SU-DHL-6 (cell line): Measurements from ENCODE around the gene SLF2.

Experiments
- H2AFZ ChIP-seq: fragments of 200-600 bp; sonication (generic); 2 replicates; pipeline ENCODE4 v1.6.1; 2014; ENCODE audit warnings: low read depth, mild to moderate bottlenecking, moderate library complexity, mixed read lengths, antibody characterized with exemption, low read length; ENCODE audit not compliant: severe bottlenecking
- H3F3A ChIP-seq: fragments of 200-600 bp; shearing (Covaris generic); 2 replicates; pipeline ENCODE4 v1.6.0; 2016; ENCODE audit warnings: antibody characterized with exemption, mild to moderate bottlenecking; ENCODE audit not compliant: insufficient read depth
- H3K27ac ChIP-seq: fragments of 200-600 bp; sonication (generic); 2 replicates; pipeline ENCODE4 v1.5.1; 2016; ENCODE audit warnings: low read depth, mild to moderate bottlenecking, low read length, moderate library complexity, mixed read lengths
- H3K27me3 ChIP-seq: fragments of 200-600 bp; sonication (generic), shearing (Covaris generic); 2 replicates; pipeline ENCODE4 v1.6.0; 2014; ENCODE audit warnings: mild to moderate bottlenecking, low read length
- H3K36me3 ChIP-seq: fragments of 200-600 bp; sonication (generic); 2 replicates; pipeline ENCODE4 v1.6.1; 2014; ENCODE audit warnings: mild to moderate bottlenecking, low read length, mixed read lengths
- H3K4me2 ChIP-seq: fragments of 300-600, 200-600 bp; shearing (Covaris generic), sonication (generic); 2 replicates; pipeline ENCODE4 v1.6.0; 2014; ENCODE audit warnings: low read length, low read depth, mild to moderate bottlenecking; ENCODE audit not compliant: poor library complexity, severe bottlenecking
- H3K4me3 ChIP-seq: fragments of 200-600 bp; sonication (generic); 2 replicates; pipeline ENCODE4 v1.5.1; 2014; ENCODE audit warnings: antibody characterized with exemption, low read length, mild to moderate bottlenecking, mixed read lengths; ENCODE audit not compliant: insufficient read depth, poor library complexity, severe bottlenecking
- H3K79me2 ChIP-seq: fragments of 200-600 bp; sonication (generic); 2 replicates; pipeline ENCODE4 v1.6.1; 2014; ENCODE audit warnings: mild to moderate bottlenecking, low read length, moderate library complexity; ENCODE audit not compliant: insufficient read depth
- H3K9ac ChIP-seq: fragments of 200-600 bp; sonication (generic); 2 replicates; pipeline ENCODE4 v1.7.0; 2014; ENCODE audit warnings: mild to moderate bottlenecking, low read length
- H3K9me2 ChIP-seq: fragments of 200-600 bp; sonication (generic); replicated peaks from 2 replicates; pipeline ENCODE4 v1.6.1; 2014; ENCODE audit warnings: low read length; ENCODE audit not compliant: insufficient read depth
- H3K9me3 ChIP-seq: fragments of 200-600 bp; sonication (generic); 2 replicates; pipeline ENCODE4 v1.6.1; 2014; ENCODE audit warnings: low read length, mixed read lengths; ENCODE audit not compliant: insufficient read depth
- H4K20me1 ChIP-seq: fragments of 200-600 bp; sonication (generic); 2 replicates; pipeline ENCODE4 v1.6.1; 2014; ENCODE audit warnings: low read depth, mild to moderate bottlenecking, antibody characterized with exemption, low read length, moderate library complexity, mixed read lengths
- CTCF ChIP-seq: fragments of 200-600 bp; sonication (generic); IDR thresholded peaks from one replicate; pipeline ENCODE4 v1.5.1; 2017; ENCODE audit warnings: antibody characterized with exemption, mild to moderate bottlenecking, low read length, moderate library complexity; ENCODE audit not compliant: insufficient read depth, poor library complexity, severe bottlenecking
- EZH2phosphoT487 ChIP-seq: fragments of 200-600 bp; sonication (generic), shearing (Covaris generic); conservative IDR thresholded peaks from 2 replicates; pipeline ENCODE4 v1.6.1; 2018; ENCODE audit warnings: mild to moderate bottlenecking, antibody characterized with exemption, low read length, moderate library complexity, mixed read lengths

Gene SLF2

DNA sequence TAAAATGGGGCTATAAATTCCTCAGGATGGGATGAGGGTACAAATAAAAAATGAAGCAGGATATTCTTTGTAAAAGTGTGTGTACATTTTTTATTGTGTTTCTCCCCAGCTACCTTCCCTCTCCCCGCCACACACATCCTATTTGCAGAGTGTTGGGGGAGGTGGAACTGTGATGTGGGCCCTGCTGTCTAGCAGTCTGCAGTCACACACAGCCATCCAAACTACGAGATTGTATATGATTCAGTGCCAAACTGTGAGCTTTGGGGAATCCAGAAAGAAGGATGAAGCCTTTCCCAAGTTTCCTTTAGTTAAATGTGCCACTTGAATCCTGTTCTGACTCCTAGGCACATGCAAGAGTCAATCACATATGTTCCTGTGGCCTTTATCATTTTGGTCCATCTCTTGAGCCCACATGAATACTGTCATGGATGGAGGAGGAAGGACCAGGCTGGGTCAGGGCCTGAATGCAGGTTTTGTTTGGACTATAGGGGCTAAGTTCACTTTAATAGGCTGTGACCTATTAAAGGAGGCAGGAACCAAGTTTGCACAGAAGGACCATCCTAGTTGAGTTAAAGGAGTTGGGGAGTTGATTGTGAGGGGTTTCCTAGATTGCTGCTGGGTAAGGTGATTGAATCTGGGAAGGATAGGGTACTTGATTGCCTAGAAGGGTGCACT is 55.4 kb downstream of the SLF2 start:
- Histone ChIP-seq H3F3A (0 out of 2 replicates have a peak, but pooled peaks cover 3% of the 10 kb centered on the region), H3K9me3 (no peaks in the 10 kb centered on the region), H3K4me3 (no peak overlapping the region), H3K27ac (no peak overlapping the region), H3K4me2 (no peak overlapping the region), H3K27me3 (no peaks in the 10 kb centered on the region), H3K36me3 (peaks cover 4% of the 10 kb centered on the region; the same call in 1 of the 2 replicates), H4K20me1 (no peaks in the 10 kb centered on the region), H3K9ac (no peak overlapping the region), H3K9me2 (no peaks in the 10 kb centered on the region), H3K79me2 (no peaks in the 10 kb centered on the region), H2AFZ (no peak overlapping the region)
- TF ChIP-seq CTCF (no peak), EZH2phosphoT487 (no peak)

- TF ChIP-seq EZH2phosphoT487 (no peak), CTCF (no peak)
- H3K9me3 ChIP-seq: no peaks in the 10 kb centered on the region
- H3K27ac ChIP-seq: no peak overlapping the region
- H3K79me2 ChIP-seq: no peaks in the 10 kb centered on the region
- H3K4me2 ChIP-seq: peak overlapping the region; percentile 42
- H3K27me3 ChIP-seq: no peaks in the 10 kb centered on the region
- H3K9ac ChIP-seq: no peak overlapping the region; the same call in 1 of the 2 replicates
- H4K20me1 ChIP-seq: no peaks in the 10 kb centered on the region
- no peaks in the 10 kb centered on the region for H3K36me3 ChIP-seq
- peak overlapping the region; percentile 23 for H3K4me3 ChIP-seq
- H3K9me2 ChIP-seq: no peaks in the 10 kb centered on the region
- H2AFZ ChIP-seq: peak overlapping the region; percentile 47
- 0 out of 2 replicates have a peak, but pooled peaks cover 3% of the 10 kb centered on the region for H3F3A ChIP-seq
Observed at GRCh38 chr10:100968863-100969186, 56.1 kb downstream of the SLF2 start.

- no peaks in the 10 kb centered on the region for H3K9me2 ChIP-seq
- no peaks in the 10 kb centered on the region for H3K27me3 ChIP-seq
- peak within 1 kb of the TSS; percentile 23 for H3K4me3 ChIP-seq
- H3F3A ChIP-seq: 0 out of 2 replicates have a peak, but pooled peaks cover 3% of the 10 kb centered on the region
- H3K9me3 ChIP-seq: no peaks in the 10 kb centered on the region
- peak within 1 kb of the TSS; percentile 47 for H2AFZ ChIP-seq
- H3K4me2 ChIP-seq: peak within 1 kb of the TSS; percentile 42
- H3K36me3 ChIP-seq: no peaks in the 10 kb centered on the region
- no peaks in the 10 kb centered on the region for H4K20me1 ChIP-seq
- peak; percentile 53 for TF ChIP-seq CTCF
- TF ChIP-seq EZH2phosphoT487: no peak
- H3K9ac ChIP-seq: no peak within 1 kb of the TSS; the same call in 1 of the 2 replicates
- H3K27ac ChIP-seq: no peak within 1 kb of the TSS
- H3K79me2 ChIP-seq: no peaks in the 10 kb centered on the region
Observed at GRCh38 chr10:100969187-100970075, 56.7 kb downstream of the SLF2 start, which contains the start of gene SEMA4G. SEMA4G (plus strand) TSS chr10:100969504; CDS start chr10:100972913, 3,409 bp downstream.
